Activated T-cell treated with anti-CD3 and anti-CD28 coated beads for 1 hour (primary cell): ENCODE data around the gene STMP1.

Source experiments
- DNase-seq: peaks from one replicate; pipeline ENCODE4 v3.0.0-alpha.2; 2020; ENCODE audit warnings: low read depth

Gene STMP1

DNA sequence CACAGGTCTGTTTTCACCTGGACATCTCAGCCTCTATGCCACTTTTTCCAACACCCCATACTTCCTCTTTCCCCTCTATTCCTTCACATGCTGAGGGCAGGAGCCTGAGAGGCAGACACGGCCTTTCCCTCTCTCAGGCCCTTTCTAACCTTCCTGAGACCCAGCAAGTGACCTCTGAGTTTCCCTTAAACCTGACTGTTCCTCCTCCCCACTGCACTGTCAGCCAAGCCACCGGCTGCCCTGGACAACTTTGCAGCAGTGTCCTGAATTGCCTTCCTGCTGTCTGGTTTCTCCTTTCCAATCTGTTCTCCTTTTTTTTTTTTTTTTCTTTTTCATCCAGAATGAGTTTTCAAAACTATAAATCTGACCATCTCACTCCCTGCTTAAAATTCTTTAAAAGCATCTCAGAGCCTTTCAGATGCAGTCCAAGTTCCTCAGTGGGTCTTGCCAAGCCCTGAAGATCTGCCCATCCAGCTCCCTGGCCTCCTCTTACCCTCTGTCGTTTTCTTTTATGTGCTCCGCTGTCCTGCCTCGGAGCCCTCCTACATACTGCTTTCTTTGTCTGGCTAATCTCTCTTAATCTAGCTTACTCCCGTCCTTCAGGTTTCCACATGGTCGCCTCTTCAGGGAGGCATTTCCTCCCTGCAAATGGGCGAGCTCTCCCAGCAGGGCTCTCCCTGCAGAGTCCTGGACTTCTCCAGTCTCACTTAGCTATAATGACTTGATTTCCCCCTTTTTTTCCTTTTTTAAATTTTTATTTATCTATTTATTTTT lies 35.1 kb downstream of the STMP1 start:
- DNase-seq, result no peak

DNA sequence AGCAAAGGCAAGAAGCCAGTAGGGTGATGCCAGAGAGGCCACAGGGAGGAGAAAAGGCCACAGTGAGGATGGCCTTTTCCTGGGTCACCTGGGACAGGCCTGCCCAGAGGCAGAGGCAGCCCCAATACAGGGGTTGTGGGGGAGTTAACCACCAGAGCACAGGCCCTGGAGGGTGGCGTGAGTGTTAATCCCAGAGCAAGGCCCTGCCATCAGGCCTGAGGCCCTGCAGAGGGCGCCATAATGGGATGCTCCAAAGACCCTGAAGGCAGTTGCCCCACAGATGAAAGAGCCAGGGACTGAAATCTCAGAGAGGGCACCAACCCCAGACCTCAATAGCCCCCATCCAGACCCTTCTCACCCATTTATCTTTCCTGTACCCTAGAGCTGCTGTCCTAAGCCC lies 41.8 kb downstream of the STMP1 start:
- no peak for DNase-seq

DNA sequence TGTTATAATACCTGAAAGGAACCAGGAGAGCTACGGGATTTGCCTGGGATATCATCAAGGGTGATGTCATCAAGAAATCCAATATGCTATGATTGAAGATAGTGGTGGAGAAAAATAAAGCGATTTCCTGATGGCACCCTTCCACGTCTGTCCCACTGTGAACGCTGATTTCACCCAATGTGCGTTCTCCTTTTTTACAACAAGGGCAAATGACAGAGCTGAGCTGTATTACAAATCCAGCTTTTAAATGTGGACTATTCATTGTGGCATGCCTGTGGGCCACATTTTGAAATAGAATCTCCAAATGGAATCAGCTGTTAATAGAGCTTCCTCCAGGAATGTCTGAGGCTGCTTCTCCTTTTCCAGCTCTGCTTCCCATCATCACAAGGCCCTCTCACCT lies 42.4 kb downstream of the STMP1 start:
- DNase-seq, result no peak

DNA sequence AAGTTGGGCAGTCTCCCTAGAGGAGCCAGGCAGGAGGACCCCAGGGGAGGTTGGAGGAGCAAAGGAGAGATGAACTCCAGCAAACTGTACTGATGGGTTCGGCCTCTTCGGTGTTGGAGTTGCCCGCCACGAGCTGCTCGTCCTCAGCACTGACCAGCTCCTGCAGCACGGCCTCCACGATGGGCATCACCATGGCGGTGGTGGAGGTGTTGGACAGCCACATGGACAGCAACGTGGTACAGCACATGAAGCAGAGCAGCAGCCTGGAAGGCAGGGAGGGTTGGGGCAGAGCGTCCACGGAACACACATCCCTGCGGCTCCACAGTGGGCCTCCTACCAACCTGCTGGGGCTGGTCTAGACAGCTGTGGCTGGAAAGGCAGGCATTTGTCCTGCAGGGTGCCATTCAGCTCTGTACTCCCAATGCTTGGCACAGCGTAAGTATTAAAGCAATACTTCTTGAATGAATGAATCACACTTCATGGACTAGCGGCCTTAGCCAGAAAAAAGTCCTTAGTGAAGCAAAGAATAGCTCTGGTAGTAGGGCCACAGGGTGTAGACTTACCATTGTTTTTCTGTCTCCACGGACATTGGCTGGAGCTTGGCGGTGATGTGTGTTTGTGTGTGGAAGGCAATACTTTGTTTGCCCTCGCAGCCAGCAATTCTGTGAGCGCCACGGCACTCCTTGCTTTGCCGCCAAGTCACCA lies 43.9 kb downstream of the STMP1 start:
- no peak for DNase-seq

DNA sequence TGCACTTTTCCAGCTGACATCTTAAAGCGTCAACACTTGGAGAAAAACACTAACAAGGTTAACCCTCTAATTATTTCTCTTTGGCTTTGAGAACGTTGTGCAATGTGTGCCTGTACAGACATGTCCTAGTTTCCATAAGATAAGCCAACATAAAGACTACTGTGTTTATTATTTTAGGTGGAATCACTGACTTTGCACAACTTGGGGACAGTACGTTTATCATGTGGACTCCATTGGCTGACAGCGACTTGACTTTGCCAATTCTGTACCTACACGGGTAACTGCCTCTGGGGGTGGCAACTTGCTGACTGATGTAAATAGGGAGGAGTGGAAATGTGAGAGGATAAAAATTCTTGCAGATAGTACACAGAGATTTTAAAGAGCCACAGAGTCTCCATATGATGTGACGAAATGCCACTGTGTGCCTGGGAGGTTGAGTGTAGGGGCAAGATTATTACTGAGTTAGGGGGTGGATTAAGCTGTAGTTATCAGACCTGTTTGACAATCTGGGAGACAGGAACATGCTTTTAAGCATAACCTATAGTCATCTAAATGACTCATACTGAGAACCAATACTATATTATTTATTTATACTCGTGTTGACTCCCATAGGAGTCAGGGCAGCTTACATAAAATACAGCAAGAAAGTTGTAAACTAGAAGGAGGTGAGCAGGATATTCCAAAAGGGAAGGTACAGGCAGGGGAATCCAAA lies 44.7 kb downstream of the STMP1 start:
- DNase-seq, result no peak

- DNase-seq, result no peak
These were observed 45.3 kb downstream of the STMP1 start for GRCh38 chr7:135707570-135707966.

DNA sequence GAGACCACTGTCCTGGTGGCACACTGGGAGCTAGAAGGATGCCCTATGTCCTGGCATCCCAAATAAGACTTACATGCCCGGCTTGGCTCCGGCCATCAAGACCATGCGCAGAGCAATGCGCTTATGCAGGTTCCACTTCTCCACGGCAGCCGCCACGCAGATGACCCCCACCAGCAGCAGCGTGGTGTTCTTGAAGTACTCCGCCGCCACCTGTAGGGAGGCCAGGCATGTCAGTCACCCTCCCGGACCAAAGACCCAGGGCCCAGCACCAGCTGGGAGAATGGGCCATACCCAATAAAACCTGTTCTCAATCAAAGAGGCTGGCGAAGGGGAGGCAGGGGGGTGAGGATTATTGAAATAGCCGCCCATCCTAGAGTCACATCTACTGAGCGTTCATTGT lies 45.7 kb downstream of the STMP1 start:
- DNase-seq, result no peak

DNA sequence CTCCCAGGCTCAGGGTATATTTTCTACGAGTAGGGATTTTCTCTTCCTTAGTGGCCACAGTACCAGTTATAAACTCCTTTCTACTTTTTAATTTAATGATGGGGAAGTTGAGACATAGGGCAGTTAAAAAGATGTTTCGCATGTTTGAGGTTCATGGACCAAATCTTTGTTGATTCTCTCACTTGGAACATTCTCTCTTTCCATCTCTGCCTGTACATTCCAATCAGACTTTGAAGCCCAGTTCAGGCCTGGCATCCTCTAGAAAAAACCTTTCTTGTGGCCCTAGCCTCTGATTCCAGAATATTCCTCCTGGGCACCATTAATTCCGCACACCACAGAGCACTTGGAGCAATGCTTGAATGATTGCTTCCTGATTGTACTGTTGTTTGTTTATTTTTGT lies 47.2 kb downstream of the STMP1 start:
- DNase-seq, result no peak

- no peak for DNase-seq
These were observed 48.3 kb downstream of the STMP1 start for GRCh38 chr7:135710417-135711138.

GRCh38 chr7:135711139-135711469 lies 48.8 kb downstream of the STMP1 start:
- no peak for DNase-seq

GRCh38 chr7:135712182-135712782 lies 50.0 kb downstream of the STMP1 start:
- no peak for DNase-seq

DNA sequence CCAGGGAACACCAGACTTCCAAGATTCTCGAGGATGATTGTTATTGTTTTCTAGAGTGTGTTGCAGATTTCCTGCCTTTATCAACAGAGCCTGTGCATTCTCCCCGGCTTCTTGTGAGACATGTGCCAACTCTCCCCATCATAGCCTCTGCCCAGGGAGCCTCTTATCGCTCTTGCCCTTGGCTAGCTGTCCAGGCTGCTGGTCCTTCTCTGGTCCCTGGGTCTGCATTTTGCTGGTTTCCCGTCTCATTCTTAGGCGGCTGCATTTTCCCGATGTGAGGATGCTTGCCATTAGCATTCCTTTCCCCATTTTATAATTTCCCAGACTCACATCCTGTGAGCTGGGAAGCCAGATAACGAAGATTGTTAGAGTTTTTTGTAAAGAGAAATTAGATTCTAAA lies 50.5 kb downstream of the STMP1 start:
- no peak for DNase-seq

DNA sequence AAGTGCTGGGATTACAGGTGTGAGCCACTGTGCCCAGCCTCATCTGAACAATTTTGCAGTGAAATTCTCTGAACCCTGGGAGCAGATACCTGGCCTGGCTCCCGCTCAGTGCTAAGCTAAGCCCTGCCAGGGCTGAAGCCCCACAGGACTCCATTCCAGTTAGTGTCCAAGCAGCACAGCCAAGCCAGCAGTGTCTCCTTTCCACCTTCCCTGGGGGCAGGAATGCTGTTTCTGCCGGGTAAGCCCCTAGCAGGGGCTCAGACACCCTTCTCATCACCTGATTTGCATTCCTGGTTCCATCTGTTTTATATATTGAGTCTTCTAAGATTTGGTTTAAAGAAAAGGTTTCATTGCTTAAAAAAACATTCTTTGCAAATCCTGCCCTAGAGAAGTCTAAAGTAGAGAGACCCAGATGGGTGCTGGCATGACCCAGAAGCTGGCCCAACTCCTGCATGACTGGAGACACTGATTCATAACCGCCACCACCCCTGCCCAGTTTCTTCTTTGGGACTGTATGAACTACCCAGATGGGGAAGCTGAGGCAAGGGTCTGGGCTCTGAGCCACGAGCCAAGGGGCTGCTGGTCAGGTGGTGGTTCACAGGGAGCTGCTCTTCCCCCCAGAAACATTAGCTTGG lies 51.6 kb downstream of the STMP1 start:
- DNase-seq, result no peak

GRCh38 chr7:135714534-135715009 lies 52.3 kb downstream of the STMP1 start:
- DNase-seq, result no peak

- DNase-seq, result no peak
These were observed 52.8 kb downstream of the STMP1 start for GRCh38 chr7:135715055-135715522.

DNA sequence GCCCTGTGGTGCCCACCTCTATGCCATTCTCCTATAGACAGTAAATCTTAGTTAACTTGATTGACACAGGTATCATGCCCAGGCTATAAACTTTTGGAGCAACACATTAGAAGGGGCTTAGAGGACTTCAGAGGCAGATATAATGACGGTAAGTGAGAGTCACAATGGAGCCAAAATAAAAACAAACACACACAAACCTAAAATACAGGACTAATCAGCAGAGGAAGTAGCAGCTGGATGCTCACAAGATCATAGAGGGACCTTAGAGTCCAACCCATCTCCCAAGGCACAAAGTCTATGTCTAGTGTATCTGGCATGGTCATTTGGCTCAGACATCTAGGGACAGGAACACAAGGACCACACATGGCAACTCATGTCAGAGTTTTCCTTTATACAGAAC lies 53.4 kb downstream of the STMP1 start:
- DNase-seq, result no peak

- no peak for DNase-seq
These were observed 54.4 kb downstream of the STMP1 start for GRCh38 chr7:135716677-135717238.

GRCh38 chr7:135717693-135718092 lies 55.4 kb downstream of the STMP1 start:
- no peak for DNase-seq

DNA sequence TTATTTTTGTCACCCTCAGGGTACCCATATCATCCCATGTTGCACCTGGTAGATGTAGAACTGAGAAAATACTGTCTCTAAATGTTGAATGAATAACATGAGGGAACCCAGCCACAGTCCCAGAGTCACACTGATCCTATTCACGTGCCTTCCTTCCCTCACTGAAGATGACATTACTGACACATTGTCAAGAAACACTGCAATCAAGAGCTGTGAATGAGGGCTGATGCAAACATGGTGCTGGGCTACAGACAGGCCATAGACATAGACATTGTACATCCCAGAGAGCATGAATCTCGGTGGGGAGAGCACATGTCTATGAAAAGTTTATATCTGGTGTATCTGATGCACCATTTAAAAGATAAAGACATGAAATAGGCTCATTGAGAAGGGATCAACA lies 55.9 kb downstream of the STMP1 start:
- DNase-seq, result no peak

DNA sequence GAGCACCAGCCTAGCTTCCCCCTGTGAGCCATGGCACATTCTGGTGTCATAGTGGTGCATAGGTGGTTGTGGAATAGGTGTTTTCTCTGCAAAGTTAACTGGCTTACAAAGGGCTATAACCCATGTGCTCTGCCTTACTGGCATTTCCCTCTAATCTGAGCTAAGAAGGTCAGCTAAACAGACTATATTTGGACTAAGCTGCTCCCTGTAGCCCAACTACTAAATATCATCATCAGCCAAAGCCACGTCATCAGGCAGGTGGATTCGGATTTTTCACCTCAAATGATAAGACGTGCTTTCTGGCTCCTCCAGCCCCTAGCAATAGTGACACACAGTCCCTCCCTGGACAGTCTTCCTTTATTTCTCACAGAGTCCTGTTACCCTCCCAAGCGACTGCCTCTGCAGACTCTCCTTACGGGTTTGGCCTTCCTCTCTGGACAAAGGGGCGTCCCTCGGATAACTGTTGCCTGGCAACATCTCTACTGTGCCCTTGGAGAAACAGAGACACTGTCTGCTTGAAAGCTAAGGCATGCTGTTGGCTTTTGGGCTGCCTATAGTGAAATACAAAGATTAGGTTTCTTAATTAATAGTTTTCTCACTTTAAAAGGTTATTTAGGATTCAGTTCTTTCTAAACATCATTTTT lies 56.6 kb downstream of the STMP1 start:
- no peak for DNase-seq

- no peak for DNase-seq
These were observed 57.4 kb downstream of the STMP1 start for GRCh38 chr7:135719688-135720087.
